ENCODE measurements around the gene HSPA2.

The HSPA2 gene

GRCh38 chr14:64540208-64541202 lies at the start of gene HSPA2:
HSPA2 (plus strand) TSS chr14:64540741; CDS start chr14:64540850, 109 bp downstream.
- peak; percentile 99 for DNase-seq

GRCh38 chr14:64491637-64492036 lies 48.9 kb upstream of the HSPA2 start:
- DNase-seq = no peak

- DNase-seq = no peak
Measured at GRCh38 chr14:64493455-64493854, 47.1 kb upstream of the HSPA2 start.

DNA sequence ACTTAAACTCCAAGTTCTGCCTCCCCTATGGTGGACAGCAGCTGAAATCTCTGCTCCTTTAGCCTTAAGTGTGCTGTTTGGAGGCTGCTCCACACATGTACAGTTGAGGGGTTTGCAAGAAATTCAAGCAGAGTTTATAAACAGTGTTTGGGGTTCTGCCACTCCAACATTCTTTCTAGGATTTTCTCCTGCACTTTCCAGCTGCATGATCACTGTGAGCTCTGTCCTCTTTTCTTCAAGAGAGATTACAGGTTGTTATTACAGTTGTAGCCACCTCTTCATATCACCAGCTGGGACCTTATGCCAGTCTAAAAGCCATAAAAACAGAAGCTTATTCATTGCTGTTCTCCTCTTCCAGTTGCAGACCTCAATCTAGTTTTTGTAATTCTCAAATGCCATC lies 45.3 kb upstream of the HSPA2 start:
- no peak for DNase-seq

DNA sequence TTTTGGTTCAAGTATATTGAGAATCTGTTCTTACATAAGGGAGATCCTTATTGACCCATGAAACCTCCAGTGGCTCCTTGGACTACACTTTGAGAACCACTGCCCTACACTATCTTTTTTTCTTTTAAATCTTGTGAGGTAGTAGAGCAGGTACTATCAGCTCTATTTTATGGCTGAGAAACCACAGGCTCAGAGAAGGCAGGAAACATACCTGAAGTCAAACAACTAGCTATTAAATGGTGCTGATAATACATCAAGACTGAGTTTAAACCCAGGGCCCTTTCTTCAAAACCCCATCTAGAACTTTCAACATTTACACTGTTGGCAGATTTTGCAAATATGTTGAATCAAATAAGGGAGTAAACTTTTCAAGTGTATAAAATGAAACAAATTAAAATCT lies 43.8 kb upstream of the HSPA2 start:
- no peak for DNase-seq

DNA sequence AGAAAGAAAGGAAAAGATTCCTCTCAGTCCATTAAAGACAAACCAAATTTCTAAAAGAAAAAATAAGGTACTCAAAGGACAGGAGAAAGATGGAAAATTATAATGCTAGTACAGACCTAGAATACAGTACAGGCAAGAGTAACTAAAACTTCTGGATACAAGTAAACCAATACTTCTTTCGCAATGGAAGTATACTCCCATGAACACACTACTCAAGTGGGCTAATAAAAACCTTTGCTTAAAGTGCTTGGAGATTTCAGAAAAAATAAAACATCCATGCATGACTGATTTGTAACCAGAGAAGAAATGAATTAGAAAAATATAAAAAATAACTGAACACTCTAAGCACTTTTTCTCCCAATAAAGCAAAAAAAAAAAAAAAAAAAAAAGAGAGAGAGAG lies 40.5 kb upstream of the HSPA2 start:
- DNase-seq = no peak

DNA sequence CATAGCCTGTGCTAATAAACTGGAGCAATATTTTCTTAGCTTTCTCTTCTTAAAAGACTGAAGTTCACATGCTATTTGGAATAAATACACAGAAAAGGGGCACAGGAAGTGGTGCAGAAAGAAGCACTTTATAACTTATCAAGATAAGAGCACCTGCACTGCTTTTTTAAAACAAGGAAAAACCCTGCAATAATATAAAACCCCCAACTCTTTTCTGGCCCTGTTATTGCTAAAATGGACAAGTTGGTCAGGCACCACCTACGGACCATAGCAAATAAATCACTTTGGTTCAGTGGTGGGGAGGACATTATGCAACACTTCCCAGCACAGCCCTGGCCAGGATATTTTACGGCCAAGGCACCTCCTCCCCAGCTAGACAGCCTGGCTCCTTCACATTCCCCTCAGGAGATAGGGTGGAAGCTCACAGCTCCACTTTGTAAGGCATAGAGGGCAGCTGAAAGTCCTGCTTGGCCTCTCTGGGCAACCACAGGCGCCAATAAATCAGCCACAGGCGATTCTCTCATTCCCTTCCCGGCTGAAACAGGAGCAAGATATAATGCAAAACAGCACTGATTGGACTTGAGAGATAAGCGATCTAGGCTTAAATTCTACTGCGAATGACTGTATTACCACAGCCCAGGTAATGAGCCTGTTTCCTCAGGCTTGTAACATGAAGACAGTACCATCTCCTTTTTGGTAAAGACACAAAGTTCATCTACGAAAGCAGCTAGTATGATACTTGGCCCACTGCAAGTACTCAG lies 39.0 kb upstream of the HSPA2 start:
- DNase-seq = no peak

- no peak for DNase-seq
Measured at GRCh38 chr14:64502456-64502855, 38.1 kb upstream of the HSPA2 start.

DNA sequence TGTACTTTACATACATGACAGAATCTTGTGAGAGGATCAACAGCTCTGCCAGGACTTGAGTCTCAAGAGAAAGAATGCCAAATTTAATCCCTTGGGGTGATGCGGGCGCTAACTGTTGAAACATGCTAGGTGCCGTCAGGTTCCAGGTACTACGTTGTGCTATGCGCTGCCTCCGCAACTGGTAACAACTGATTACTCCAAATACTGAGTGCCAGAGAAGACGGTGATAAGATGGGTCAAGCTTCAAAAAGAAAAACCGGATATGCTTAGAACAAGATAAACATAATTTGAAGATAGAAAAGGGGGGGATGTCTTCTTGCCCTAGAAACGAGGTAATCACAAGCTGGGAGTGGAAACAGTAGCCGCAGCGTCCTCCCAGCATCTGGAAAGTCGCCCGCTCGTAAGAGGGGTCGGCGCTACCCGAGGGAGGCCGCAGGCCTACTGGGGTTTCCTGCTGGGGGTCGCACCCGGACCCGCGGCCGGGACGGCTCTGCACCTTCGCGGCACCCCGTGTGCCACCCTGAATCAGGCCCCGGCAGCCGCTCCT lies 37.6 kb upstream of the HSPA2 start:
- no peak for DNase-seq

DNA sequence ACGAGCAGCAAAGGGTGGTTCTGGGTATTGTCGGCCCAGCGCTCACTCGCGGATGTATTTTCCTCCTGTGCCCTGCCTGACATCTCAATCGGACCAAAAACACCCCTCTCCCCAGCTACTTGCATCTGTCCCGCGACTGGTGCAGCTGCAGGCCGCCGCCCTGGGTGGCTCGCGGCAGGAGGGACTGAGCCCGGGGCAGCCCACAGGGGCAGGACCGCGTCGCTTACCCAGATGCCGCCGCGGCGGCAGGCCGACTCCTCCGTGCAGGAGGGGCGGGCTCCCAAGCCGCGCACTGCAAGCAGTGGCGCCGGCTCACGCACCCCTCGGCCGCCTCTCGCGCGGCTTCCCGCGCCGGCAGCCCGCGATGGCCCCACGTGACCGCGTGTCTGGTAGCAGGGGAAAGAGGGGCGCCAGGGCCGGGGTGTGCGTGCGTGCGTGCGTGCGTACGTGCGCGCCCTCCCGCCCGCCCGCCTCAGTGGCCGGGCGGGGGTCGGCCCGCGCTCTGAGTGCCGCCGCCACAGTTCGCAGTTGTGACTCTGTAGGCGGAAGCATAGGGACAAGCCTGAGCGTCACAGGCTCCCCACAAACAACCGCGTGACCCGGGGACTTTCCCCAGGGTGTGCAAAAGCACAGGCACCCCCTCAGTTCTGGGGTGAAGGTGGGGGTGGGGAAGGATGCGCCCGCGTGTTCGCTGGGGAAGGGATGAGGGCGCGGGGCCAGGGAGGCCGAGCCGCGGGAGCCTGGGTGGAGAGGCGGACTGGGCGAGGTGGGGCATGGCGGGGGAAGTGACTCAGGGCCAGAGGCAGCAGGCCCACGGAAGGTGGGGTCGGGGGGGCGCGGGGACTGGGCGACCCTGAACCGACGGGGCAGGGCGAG lies 36.9 kb upstream of the HSPA2 start, which contains the start of gene ZBTB25:
TSS of gene ZBTB25 (minus strand) at position 405 of the 876 bp plus-strand sequence. CDS start 13,305 bp downstream, outside the sequence.
- DNase-seq = peak; percentile 69

GRCh38 chr14:64504310-64504896 lies 36.1 kb upstream of the HSPA2 start, which contains the start of gene ZBTB1:
ZBTB1 (plus strand) TSS chr14:64504770; CDS start chr14:64521505, 16,735 bp downstream.
- peak; percentile 74 for DNase-seq

DNA sequence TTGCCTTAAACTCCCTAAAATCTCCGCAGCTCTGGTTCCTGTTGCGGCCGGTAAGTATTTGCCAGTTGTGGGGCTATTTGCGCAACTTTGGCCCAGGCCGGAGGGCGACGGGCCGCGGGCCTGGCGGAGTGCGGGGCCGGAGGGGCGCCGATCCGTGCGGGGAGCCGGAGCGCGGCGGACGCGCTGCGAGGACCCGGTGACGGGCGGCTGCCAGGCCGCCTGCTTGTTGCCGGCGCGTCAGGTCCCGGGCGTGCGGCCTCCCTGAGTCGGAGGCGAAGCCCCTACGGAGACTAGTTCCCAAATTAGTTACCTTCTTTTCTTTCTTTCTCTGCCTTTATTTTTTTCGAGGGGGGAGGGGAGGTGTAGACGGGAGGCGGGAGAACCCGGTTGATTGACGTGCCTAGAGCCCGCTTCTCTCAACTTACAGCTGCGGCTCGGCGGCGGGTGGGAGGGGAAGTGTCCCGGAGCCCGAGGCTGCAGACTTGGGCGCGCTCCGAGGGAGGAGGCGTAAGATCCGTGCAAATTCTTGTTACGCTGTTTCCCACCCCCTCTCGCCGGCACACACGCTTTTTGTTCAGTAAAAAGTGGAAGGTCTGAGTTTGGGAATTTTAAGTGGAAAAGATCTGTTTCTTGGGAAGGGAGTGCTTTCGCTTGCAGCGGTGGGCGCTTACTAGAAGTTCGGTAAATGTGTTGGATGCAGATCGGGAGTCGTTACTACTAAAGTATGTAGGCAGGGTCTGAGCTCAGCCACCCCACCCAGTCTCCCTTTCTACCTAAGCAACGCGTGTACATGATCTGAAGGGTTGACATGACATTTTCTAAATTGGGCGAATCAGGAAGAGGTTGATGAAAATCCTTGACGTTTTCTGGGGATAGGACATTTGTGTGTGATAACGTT lies 35.4 kb upstream of the HSPA2 start:
- peak; percentile 65 for DNase-seq

GRCh38 chr14:64506721-64507120 lies 33.8 kb upstream of the HSPA2 start:
- no peak for DNase-seq

DNA sequence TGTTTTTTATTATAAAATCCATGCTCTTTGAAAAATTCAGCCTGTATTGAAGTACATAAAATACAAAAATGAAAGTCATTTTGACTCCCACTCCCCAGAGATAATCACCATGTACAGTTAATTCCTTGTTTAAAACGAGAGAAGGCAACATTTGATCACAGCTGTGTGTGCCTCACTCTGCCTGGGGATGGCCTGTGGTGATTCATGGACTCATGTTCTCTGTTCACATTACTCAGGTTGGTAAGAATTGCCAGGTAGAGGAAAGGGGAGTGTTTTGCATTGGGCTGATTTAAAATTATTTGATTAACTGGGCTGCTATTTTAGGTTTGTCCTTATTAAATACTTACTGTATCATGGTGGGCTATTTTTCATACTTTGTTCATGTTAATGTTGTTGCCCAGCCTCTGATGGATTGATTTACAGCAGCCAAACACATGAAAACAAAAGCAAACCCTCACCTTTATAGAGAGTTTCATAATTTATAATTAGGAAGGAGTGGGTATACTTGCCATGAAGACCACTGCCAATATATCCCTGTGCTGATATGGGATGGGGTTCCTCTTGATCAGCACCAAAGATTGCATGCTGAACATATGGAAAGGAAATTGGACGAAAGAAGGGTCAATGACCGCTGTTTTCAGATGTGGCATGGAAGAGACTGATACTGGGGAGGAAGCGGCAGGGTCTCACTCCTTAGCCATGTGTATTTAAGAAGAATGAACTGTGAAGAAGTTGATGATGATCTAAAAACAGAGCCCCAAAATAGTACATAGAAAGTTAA lies 33.0 kb upstream of the HSPA2 start:
- DNase-seq = no peak

DNA sequence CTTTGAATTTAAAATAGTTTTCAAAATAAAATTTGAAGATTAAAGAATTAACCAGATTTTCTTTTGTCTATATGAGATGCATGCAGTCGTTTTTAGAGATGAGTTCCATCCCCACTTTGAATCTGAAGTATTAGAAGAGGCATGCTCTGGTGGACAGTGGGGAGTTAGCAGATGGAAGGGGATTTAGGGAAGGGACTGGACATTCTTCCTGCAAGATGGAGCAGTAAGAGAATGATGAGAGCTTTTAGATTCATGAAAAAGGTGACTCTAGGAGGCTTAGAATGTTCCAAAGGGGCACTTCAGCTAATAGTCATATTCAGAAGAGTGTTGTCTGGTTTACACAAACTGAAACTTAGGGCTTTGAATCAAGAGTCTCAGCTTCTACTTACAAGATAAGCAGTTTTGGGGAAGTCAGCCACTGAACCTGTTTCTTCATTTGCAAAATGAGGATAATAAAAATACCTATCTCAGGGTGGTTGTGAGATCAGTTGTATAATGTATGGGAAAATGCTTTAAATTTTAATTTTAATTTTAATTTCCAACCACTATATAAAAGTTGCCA lies 32.2 kb upstream of the HSPA2 start:
- no peak for DNase-seq

GRCh38 chr14:64509036-64509435 lies 31.5 kb upstream of the HSPA2 start:
- DNase-seq = no peak

DNA sequence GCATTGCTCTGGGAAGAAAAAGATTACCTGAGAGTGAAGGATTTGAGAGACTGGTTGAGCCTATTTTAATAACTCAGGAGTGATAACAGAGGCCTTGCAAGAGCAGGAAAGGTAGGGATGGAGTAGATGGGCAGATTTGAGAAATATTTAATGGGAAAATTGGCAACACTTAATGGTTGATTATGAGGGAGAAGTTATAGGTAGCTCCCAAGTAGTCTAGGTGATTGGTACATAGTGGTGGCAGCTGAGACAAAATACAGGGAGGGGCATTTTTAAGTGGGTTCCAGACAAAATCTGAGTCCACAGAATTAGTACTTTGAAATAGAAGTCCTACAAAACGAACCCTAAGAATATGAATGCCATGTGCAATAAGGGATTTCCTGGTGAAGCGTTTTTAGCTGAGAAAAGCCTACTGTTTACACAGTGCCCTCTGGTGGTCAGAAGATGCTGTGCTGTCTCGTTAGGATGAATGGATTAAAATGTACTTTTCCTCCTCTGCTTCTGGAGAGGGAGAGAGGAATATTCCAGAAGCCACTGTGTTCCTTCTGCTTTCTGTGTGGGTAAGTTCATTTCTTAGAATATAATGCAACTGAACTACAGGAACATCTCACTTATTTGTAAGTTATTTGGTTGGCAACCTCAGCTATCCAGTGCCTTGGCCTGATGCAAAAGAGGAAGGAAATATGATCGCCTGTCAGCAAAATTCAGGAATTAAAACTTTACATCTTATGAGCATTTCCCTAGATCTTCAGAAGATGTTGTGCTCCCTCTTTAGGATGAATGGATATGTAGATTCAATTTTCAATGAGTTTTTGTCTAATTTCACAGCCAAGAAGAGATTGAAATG lies 29.5 kb upstream of the HSPA2 start:
- peak; percentile 50 for DNase-seq

GRCh38 chr14:64513271-64513670 lies 27.3 kb upstream of the HSPA2 start:
- no peak for DNase-seq

DNA sequence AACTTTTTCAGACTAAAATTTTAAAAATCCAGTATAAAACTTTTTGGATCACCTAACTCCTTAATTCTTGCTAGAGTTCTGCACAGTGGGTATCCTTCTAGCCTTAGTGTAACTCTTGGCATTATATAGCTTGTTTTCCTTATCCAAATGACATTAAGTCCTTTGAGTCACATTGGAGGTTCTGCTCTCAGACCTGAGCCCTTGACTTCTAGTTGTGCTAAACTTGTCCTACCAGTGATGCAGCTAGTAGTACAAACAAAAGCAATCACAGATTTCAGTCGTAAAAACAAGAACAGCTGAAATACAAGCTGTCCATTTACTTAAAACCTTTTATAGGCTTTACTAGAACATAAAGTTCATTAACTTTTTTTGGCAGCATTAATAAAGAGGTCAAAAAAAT lies 25.5 kb upstream of the HSPA2 start:
- no peak for DNase-seq
